GM18511 (cell line): ENCODE data around the gene PCDHGA1.

ENCODE experiments used
- ATAC-seq: cut with Tn5 transposase; IDR thresholded peaks from one replicate; pipeline ENCODE4 v1.9.1; 2021; ENCODE audit warnings: mild to moderate bottlenecking, moderate library complexity; ENCODE audit not compliant: unreplicated experiment

The PCDHGA1 gene

DNA sequence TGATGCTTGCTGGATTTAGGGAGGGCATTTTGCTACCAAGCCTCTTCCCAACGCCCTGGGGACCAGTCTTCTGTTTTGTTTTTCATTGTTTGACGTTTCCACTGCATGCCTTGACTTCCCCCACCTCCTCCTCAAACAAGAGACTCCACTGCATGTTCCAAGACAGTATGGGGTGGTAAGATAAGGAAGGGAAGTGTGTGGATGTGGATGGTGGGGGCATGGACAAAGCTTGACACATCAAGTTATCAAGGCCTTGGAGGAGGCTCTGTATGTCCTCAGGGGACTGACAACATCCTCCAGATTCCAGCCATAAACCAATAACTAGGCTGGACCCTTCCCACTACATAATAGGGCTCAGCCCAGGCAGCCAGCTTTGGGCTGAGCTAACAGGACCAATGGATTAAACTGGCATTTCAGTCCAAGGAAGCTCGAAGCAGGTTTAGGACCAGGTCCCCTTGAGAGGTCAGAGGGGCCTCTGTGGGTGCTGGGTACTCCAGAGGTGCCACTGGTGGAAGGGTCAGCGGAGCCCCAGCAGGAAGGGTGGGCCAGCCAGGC lies 181.5 kb downstream of the PCDHGA1 start:
- no peak for ATAC-seq

DNA sequence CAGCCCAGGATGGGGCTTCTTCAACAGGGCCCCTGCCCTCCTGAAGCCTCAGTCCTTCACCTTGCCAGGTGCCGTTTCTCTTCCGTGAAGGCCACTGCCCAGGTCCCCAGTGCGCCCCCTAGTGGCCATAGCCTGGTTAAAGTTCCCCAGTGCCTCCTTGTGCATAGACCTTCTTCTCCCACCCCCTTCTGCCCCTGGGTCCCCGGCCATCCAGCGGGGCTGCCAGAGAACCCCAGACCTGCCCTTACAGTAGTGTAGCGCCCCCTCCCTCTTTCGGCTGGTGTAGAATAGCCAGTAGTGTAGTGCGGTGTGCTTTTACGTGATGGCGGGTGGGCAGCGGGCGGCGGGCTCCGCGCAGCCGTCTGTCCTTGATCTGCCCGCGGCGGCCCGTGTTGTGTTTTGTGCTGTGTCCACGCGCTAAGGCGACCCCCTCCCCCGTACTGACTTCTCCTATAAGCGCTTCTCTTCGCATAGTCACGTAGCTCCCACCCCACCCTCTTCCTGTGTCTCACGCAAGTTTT lies 182.1 kb downstream of the PCDHGA1 start:
- ATAC-seq, result no peak

DNA sequence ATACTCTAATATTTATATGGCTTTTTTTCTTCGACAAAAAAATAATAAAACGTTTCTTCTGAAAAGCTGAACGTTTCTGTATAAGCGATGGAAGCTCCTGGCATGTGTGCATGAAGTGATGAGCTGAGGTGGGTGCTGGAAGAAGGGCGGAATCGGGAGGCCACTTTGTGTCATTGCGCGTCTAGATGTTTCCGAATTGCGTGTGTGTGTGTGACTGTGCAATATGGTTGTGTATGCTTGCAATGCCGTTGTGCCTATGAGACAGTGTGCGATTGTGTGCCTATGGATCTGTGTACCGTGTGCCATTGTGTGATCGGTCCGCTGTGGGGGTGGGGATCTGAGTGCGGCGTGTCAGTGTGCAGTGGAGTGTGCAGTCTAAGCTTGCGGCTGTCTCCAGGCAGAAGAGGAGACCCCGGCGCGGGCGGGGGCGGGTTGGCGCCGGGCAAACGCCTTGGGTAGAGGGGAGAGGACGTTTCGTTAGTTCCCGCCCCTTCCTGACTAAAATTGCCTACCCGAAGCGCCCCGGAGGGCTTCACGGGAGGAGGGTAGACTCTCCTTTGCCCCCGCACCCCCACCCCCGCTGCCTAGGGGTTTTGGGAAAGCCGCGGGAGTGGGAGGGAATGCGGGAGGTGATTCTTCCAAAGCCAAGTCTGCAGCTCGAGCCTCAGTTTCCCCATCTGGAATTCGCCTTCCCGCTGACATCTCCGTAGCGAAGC lies 182.8 kb downstream of the PCDHGA1 start:
- peak; percentile 9 for ATAC-seq

DNA sequence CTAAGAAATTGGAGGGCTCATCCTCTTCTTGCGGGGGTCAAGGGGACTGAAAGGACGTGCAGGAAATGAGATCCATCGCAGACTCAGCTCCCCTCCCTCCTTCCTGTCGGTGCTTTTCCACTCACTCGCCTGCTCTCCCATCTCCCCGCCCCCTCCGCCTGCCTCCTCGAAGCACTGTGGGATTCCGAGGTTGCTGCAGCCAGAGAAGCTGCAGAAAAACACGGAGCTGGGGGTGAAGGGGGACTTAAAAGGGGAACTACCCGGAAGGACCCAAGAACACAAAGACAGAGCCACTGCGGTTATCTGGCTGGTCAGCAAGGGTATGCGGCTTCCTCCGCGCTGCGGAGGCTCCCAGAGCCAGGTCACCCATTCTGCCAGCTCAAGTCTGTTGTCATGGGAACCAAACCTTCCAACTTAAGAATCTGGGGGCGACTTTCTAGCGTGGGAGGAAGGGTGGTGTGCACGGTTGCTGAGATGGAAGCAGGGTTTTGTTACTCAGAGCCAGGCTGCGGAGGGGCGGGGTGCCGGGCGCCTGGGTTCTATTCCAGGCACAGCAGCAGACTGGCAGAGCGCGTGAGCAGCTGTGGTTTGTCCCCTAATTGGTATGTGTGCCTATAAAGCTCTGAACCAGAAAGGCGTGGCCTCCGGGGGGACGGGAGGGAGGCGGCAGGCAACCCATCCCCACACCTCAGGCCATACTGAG lies 183.5 kb downstream of the PCDHGA1 start:
- ATAC-seq, result peak; percentile 45

DNA sequence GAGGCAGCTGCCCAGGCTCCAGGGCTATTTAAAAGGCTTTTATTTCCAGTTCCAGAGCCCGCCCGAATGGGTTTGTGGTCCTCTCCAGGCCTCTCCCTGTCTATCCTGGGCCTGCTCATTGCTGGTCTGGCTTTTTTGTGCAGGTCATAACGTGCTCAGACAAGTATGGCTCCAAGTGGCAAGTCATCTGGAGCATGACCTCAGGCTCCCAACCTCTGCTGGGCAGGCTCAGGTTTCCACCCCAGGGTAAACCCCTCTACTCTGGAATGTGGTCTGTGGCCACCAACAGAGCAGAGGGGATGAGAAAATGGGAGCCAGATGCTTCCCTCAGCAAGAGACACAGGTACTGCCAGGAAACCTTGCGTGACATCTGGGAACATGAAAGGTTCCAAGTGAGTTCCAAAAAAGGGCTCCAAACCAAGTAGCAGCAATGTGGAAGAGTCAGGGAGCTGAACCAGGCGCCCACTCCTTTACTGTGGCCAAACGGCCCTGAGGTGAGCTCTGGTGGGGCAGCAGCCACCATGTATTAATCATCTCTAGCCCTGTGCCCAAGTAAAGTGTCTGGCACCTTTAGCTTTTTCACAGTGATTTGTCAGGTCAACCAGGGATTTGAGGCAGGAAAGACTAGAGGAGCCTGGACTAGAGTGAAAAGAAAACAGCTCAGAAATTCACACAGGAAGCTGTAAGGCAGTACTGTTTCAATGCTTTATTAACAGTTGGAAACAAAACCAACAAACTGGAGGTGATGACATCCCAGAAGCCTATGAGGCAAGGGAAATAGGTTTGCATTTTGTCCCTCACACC lies 184.2 kb downstream of the PCDHGA1 start:
- ATAC-seq, result peak; percentile 26

DNA sequence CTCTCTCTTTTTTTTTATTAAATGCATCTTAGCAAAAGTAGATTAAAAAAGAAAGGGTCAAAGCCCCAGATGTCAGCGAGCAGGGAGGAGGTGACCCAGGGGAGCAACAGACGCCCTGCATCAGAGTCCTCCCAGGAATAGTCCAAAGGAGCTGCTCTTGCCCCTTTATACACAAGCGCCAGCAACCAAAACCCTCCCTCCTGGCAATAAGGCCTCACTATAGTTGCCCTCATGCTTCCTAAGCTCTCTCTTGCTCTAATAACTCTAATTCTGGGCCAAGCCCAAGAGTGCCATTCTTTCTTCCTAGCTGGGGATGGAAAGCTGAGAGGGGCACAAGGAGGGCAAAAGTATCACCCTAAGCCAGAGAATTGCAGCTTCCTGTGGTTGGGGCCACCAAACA lies 184.8 kb downstream of the PCDHGA1 start:
- no peak for ATAC-seq

DNA sequence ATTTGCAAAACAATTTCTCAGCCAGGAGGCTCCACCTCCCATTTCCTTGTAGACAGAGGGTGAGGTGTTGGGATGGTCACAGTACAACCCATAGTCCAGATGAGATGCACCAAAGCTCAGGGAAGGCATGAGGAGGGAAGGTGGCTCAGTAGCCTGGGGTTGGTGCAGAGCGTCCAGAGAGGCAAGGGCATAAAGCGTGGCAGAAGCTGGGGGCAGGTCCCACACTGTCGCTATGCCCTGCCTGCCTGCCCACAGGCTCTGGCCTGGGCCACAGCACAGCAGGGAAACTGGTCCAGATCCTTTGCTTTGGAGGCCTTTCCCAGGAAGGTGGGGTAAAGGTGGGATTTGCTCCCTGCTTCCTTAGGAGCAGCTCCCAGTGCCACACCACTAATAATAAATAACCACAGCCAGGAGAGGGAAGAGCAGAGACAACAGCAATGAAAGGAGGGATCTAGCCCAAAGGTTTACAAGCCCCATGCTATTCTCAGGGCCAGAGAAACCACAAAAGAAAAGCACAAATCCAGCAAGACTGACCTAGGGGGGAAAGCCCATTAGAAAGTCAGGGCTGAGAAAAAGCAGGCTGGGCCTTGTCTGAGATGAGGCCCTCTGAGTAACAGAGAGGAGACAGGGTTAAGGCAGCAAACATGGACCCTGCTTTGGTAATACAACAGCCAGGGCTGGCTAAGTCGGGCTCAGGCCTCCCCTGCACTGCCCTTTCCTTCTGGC lies 185.8 kb downstream of the PCDHGA1 start:
- no peak for ATAC-seq

DNA sequence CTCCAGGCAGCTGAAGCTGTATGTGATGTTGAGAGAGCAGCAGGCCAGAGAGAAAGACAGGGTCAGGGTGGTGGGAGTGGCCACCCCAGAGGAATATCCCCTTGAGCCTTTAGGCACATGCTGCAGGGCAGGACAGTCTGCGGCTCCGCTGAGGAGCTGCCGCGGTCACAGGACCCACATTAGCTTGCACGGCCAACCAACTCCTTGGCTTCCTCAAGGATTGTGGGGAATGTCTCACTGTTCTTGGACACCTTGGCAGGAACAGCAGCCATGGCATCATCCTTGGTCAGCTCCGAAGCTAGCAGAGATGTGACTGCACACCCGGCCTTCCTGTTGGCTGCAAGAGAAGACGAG lies 186.3 kb downstream of the PCDHGA1 start:
- no peak for ATAC-seq

DNA sequence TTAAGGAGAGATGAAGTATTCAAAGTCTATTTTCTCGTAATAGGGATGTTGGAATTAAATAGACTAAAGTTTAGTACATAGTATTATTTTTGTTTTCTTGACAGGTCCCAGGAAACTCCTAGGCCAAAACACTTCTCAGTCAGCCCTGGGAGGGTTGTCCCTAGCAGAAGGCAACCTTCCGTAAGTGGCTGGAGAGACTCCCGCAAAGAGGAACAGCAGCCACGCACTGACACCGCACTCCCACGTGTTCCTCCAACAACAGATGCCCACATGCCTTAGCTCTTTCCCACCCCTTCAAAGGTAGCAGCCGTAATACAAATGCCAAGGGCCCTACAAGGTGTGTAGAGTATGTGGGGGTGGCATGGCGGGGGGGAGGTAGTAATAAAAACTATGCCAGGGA lies 187.0 kb downstream of the PCDHGA1 start:
- ATAC-seq, result no peak

DNA sequence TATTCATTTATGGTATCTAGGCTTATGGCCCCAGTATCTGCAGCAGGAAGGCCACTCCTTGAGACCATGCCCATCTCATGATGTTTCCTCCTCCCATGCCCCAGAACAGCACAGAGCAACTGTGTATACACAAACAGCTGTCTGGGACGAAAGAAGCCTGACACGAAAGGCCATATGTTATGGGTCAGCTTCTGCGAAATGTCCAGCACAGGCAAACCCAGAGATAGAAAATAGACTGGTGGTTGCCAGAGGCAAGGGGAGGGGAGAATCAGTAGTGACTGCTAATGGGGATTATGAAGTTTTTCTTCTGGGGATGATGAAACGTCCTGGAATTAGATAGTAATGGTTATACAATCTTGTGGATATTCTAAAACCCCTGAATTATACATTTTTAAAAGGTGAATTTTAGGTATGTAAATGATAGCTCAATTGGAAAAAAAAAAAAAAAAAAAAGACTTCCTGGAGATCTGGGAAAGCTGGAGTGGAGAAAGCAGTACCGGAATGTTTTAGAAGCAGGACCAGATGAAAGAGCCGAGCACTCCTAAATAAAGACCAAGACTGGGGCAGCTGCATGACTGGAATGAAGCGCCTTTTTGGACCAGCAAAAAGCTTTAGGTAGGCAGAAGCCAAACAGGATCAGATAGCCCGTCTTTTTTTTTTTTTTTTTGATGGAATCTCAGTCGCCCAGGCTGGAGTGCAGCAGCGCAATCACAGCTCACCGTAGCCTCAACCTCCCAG lies 187.7 kb downstream of the PCDHGA1 start:
- no peak for ATAC-seq

DNA sequence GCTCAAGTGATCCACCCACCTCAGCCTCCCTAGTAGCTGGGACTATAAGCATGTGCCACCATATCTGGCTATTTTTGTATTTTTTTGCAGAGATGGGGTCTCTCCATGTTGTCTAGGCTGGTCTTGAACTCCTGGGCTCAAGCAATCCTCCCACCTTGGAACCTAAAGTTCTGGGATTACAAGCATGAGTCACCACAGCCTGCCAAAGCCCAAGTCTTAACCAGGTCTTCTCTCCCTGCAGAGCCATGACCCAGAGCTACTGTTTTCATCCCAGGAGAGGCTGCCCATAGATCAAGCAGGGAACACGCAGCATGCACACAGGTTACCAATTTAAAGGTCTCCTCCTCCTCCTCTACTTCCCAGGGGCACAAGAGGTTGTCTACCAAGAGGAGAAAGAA lies 188.3 kb downstream of the PCDHGA1 start:
- ATAC-seq, result no peak

DNA sequence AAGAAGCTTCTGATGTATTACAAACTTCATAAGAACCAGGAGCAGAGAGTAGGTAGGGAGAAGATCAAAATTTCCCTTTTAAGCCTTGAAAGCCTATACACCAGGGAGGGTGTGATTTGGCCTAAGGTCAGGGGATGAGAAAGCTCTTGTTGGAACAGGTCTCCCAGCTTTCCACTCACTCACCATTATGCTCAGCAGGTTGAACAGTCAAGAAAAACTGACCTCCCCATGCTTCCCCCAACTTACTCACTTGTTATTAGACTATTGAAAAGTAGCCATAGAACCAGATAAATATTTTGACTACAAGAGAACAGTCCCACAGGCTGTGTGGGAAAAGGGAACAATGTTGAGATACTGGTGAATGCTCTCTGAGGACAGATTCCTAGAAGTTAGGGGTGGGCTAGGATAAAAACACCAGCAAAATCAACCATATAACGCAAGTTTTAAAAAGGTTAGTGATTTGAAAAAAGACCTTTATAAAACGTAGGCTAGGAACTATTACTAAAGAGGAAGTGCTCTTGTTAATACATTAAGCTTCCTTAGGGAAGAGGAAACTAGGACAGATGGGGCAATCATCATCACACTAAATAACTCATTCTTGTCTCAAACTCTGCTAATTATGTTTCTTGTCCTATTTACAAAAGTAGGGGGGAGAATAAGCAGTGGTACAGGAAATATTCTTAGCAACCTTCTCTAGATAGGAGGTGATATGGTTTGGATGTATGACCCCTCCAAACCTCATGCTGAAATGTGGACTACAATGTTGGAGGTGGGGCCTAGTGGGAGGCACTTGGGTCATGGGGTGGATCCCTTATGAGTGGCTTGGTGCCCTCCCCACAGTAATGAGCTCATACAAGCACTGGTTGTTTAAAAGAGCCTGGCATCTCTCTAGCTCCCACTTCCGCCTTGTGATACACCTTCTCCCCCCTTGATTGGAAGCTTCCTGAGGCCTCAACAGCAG lies 189.6 kb downstream of the PCDHGA1 start:
- no peak for ATAC-seq

DNA sequence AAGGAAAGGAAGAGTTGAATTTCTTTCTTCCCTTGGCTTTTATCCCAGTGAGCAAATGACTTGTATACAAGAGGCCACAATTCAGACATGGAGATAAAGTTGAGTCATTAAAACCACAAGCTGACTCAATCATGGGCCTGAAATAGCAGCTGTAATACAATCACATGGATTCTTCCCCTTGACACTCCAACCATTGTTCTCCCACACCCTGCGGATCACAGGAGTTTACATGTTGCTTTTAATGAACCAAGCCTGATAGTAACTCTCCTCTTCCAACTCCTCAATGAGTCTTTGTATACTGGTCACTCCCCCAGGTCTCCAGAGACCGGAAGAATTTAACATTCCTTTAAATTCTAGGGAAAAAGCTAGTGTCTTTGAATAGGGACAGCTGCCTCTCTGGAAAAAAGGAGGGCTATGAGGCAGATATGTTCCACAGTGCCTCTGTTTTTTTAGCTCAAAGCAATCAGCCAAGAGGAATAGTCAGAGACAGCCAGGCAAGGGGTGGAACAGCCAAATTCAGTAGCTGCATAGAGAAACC lies 191.0 kb downstream of the PCDHGA1 start:
- ATAC-seq, result no peak

DNA sequence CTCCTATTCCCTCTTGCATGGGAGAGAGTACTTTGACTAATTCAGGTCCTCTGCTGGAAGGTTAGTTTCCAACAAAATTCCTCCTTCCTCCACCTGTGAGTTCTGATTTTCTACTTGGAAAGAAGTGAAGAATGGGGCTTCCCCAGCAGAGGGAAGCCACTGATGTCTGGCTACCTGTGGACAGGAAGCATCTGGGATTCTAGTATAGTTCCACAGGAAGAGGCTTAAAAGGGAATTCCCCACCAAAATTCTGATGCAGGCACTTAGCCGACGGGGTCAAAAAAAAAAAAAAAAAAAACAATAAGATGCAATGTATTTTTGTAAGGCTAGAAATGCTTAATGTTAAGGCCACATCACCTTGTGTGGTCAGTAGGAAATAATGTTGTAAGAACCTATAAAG lies 192.0 kb downstream of the PCDHGA1 start:
- ATAC-seq, result no peak

DNA sequence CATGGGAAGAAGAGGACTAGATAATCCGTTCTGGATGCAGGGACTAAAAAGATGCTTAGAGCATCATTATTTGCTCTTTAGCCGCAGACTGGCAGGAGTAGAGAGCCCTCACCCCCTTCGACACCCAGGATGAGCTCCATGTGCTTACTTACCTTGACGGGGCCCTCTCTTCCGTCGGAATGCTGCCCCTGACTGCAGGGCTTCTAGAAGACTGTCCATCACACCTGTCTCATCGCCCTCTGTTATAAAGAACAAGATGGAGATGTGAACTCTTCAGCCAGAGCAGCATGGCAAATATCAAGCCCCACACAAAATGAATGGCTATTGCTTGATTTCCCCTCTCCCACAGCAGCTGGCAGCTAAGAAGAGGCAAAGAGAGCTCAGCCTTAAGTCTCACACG lies 193.7 kb downstream of the PCDHGA1 start:
- no peak for ATAC-seq

DNA sequence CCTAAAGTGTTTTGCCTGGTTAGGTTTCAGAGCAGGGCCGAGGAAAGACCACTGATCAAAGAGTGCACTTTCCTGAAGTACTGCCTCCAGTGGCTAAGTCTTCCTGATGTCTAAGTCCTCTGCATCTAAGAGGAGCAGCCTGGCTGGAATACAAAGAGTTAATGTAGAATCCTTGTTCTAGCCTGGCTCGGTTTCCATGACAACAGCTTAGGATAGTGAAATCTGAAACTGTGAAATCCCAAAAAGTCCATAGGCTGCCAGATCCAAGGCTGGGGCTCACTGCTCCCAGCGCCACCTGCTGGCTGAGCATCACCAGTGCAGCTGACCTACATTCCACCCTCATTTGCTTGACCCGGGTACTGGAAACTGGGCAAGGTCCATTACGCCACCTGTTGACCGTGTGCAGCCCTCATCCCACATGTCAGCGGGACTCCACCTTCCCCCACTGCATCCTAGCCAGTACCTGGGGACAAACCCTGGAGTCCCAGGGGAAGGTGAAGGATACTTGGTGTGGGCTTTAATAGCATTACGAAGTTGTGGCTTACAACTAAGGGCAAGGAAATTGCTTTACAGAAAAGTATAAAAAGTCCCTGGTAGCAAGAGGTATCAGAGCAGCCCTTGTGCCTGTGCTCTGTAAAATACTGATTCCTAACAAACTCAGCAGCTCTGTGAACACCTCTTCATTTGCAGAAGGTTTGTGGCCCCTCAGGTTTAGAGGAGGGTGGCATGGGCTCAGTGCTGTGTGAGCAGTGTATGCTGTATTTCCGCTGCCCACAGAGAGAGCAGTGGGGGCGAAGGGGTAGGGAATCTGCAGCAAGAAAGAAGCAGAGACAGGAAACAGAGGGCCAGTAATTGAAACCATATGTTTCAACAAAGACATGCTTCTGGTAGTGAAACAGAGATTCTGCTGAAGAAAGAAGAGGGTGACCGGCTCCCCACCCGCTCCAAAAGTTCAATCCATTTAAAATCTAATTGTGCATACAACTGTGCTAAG lies 194.6 kb downstream of the PCDHGA1 start:
- peak; percentile 84 for ATAC-seq

DNA sequence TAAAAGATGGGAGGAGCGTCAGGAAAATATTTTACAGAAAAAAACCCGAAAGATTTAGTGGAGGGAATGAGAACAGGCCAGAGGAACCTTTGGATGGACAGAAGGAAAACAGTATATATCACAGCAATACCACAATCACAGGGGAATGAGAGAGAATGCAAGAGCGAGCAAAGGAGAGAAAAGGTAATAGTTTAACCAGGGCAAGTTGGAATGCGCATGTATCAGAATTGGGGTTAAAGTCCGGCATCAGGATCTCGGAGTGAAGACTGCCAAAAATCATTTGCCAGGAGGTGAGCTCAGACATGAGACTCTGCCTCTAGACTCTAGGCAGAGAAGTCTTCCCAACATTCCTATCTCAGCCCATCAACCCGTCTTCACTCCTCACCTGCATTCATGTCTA lies 195.3 kb downstream of the PCDHGA1 start:
- no peak for ATAC-seq
